Transverse colon (tissue), 4 donors: Measurements from ENCODE around the gene MAPKAP1. TPM values are rescaled to one million over a fixed set of nuclear protein-coding genes. Genes with fewer than 3 reads are reported as not detected.

Experiments
- DNase-seq: peaks from one replicate; pipeline ENCODE4 v3.0.0-alpha.2; 2019
- H3K27ac ChIP-seq, 4 donors: fragments of 200-600 bp; sonication (generic); 2 replicates each; pipeline ENCODE4 v1.5.1; 2016 to 2018; ENCODE audit warnings: inconsistent platforms in 4 of 4
- H3K27me3 ChIP-seq: fragments of 200-600 bp; sonication (generic); 2 replicates; pipeline ENCODE4 v1.5.1; 2017; ENCODE audit warnings: inconsistent platforms
- H3K36me3 ChIP-seq, 4 donors: fragments of 200-600 bp; sonication (generic); 2 replicates each; pipeline ENCODE4 v1.5.1; 2017 to 2019; ENCODE audit warnings: inconsistent platforms in 4 of 4
- H3K4me1 ChIP-seq, 4 donors: fragments of 200-600 bp; sonication (generic); 2 replicates each; pipeline ENCODE4 v1.5.1; 2017 to 2020; ENCODE audit warnings: inconsistent platforms in 4 of 4
- H3K4me3 ChIP-seq, 4 donors: fragments of 200-600 bp; sonication (generic); 1 replicate in 1 of 4; 2 replicates in 3 of 4; pipeline versions ENCODE4 v1.5.1 to v1.6.1; 2017 to 2019; ENCODE audit warnings: inconsistent platforms in 4 of 4
- H3K9me3 ChIP-seq, 2 donors: fragments of 200-600 bp; sonication (generic); 2 replicates each; pipeline ENCODE4 v1.5.1; 2017 to 2019; ENCODE audit warnings: inconsistent platforms in 2 of 2
- CTCF ChIP-seq, 5 experiments: fragments of 200-600 bp in 3 of 5; fragments of 450-650 bp in 2 of 5; sonication (generic) in 3 of 5; IDR thresholded peaks; 1 replicate in 2 of 5; 2 replicates in 3 of 5; pipeline ENCODE4 v1.5.1; 2016 to 2017; ENCODE audit warnings: antibody characterized with exemption in 5 of 5, inconsistent platforms in 3 of 5, mild to moderate bottlenecking in 2 of 5, moderate library complexity in 1 of 5
- EP300 ChIP-seq: sonication (generic); formaldehyde crosslinking; IDR thresholded peaks from one replicate; pipeline ENCODE4 v1.6.1; 2017; ENCODE audit warnings: antibody characterized with exemption, low read depth
- POLR2A ChIP-seq: fragments of 450-650 bp; IDR thresholded peaks from one replicate; pipeline ENCODE4 v1.6.1; 2016; ENCODE audit warnings: antibody characterized with exemption, mild to moderate bottlenecking, moderate library complexity
- POLR2AphosphoS5 ChIP-seq, 3 donors: sonication (generic); formaldehyde crosslinking; IDR thresholded peaks; one replicate each; pipeline ENCODE4 v1.6.1; 2016; ENCODE audit warnings: antibody characterized with exemption in 3 of 3
- WGBS, 2 donors: methylation state at CpG; one replicate each; pipeline ENCODE4 v1.1.5; 2018; ENCODE audit warnings: low coverage in 1 of 2; 5-methylcytosine and 5-hydroxymethylcytosine counted together
- in situ Hi-C, 4 donors: fragments of 200-750 bp; cut with MboI; loops; one replicate each; pipeline versions ENCODE4 v1.15.0 to v1.15.1; 2017; ENCODE audit warnings: low sequenced_read_pairs in 3 of 4, low pct_ligation_motif_present in 1 of 4, low pct_unique_long_range_greater_than_20kb in 1 of 4
- intact Hi-C: fragments of 100-400 bp; cut with DNase I; formaldehyde crosslinking; loops from one replicate; pipeline ENCODE4 v1.15.1; 2023; ENCODE audit warnings: low total_unique reads
- total RNA-seq, 4 donors: library from RNA; depleted of rRNA; stranded (reverse); fragments of >200 nt; gene quantifications; one replicate each; pipeline ENCODE4 v1.1.0, GENCODE V29; 2016

The MAPKAP1 gene
- total RNA-seq, 4 donors from 2014 or later: 59.8 to 83.4 (median 71.2) TPM

- H3K4me3 ChIP-seq: no peak overlapping the region
- 61 to 63% methylated on average over 4 to 5 of the region's 5 CpGs for WGBS, 2 donors
- intact Hi-C loops (loop anchor here (5.0 kb wide), 1 partner anchor 227 kb away; no protein-coding TSS in a partner anchor), in situ Hi-C loops (loop anchor here in 3 of 4 donors (10.0 to 25.0 kb wide), 2 partner anchors 79 to 222 kb away; no protein-coding TSS in a partner anchor)
- no peaks in the 10 kb centered on the region for H3K27me3 ChIP-seq
- DNase-seq: no peak
- no peak overlapping the region for H3K27ac ChIP-seq
- peaks cover 17 to 34% (median 24%) of the 10 kb centered on the region in 4 donors for H3K4me1 ChIP-seq
- H3K9me3 ChIP-seq: no peaks in the 10 kb centered on the region
- H3K36me3 ChIP-seq: no peaks in the 10 kb centered on the region
- TF ChIP-seq POLR2AphosphoS5 (IDR thresholded peaks at IDR 0.05): no peak
- TF ChIP-seq EP300: no peak
- TF ChIP-seq POLR2A: no peak
- no peak for TF ChIP-seq CTCF (IDR thresholded peaks at IDR 0.05)
Observed at GRCh38 chr9:125634040-125634717, 72.8 kb downstream of the MAPKAP1 start.

GRCh38 chr9:125633116-125633745, 73.8 kb downstream of the MAPKAP1 start:
- Histone ChIP-seq H3K36me3 (no peaks in the 10 kb centered on the region), H3K4me3 (no peak overlapping the region), H3K9me3 (no peaks in the 10 kb centered on the region), H3K27ac (no peak overlapping the region), H3K4me1 (peaks cover 17 to 34% (median 24%) of the 10 kb centered on the region in 4 donors), H3K27me3 (no peaks in the 10 kb centered on the region)
- TF ChIP-seq POLR2A (no peak), CTCF (IDR thresholded peaks at IDR 0.05) (no peak), POLR2AphosphoS5 (IDR thresholded peaks at IDR 0.05) (no peak), EP300 (no peak)
- 62% methylated on average over 2 of the region's 2 CpGs; no CpG with 5 or more reads in 1 of the 2 donors for WGBS, 2 donors
- in situ Hi-C loops: loop anchor here in 3 of 4 donors (10.0 to 25.0 kb wide), 2 partner anchors 78 to 221 kb away; no protein-coding TSS in a partner anchor
- intact Hi-C loops: loop anchor here (5.0 kb wide), 1 partner anchor 226 kb away; no protein-coding TSS in a partner anchor
- DNase-seq: no peak

- TF ChIP-seq EP300: no peak
- no peak for TF ChIP-seq POLR2A
- no peak for TF ChIP-seq POLR2AphosphoS5 (IDR thresholded peaks at IDR 0.05)
- no peak for TF ChIP-seq CTCF (IDR thresholded peaks at IDR 0.05)
- H3K9me3 ChIP-seq: no peaks in the 10 kb centered on the region
- 40% methylated on average over 4 of the region's 4 CpGs; no CpG with 5 or more reads in 1 of the 2 donors for WGBS, 2 donors
- peak overlapping the region in 1 of 4 donors; percentile 26 for H3K27ac ChIP-seq
- no peak for DNase-seq
- in situ Hi-C loops: loop anchor here in 3 of 4 donors (10.0 to 25.0 kb wide), 2 partner anchors 78 to 220 kb away; no protein-coding TSS in a partner anchor
- intact Hi-C loops: loop anchor here (5.0 kb wide), 1 partner anchor 225 kb away; no protein-coding TSS in a partner anchor
- H3K27me3 ChIP-seq: no peaks in the 10 kb centered on the region
- no peaks in the 10 kb centered on the region for H3K36me3 ChIP-seq
- H3K4me1 ChIP-seq: peaks cover 17 to 34% (median 24%) of the 10 kb centered on the region in 4 donors
- H3K4me3 ChIP-seq: no peak overlapping the region
Observed at GRCh38 chr9:125632321-125633115, 74.5 kb downstream of the MAPKAP1 start.
